GM15510 (cell line): ENCODE results near the gene SCLY.

Experiments used
- POLR2A ChIP-seq: IDR thresholded peaks from 3 replicates; pipeline ENCODE4 v1.6.1; 2011; ENCODE audit warnings: borderline replicate concordance; ENCODE audit not compliant: insufficient read length; ENCODE audit errors: extremely low read depth

Gene SCLY

GRCh38 chr2:238140721-238141540 lies 80.1 kb downstream of the SCLY start:
- no peak for TF ChIP-seq POLR2A

- TF ChIP-seq POLR2A: no peak
Measured at GRCh38 chr2:238141541-238142318, 80.9 kb downstream of the SCLY start.

- no peak for TF ChIP-seq POLR2A
Measured at GRCh38 chr2:238142382-238143205, 81.8 kb downstream of the SCLY start.

GRCh38 chr2:238143239-238143951 lies 82.6 kb downstream of the SCLY start:
- TF ChIP-seq POLR2A: no peak

GRCh38 chr2:238144262-238144661 lies 83.5 kb downstream of the SCLY start:
- TF ChIP-seq POLR2A: no peak

GRCh38 chr2:238145046-238145445 lies 84.2 kb downstream of the SCLY start:
- TF ChIP-seq POLR2A: no peak

GRCh38 chr2:238145851-238146250 lies 85.0 kb downstream of the SCLY start:
- TF ChIP-seq POLR2A: no peak

- no peak for TF ChIP-seq POLR2A
Measured at GRCh38 chr2:238146884-238147544, 86.2 kb downstream of the SCLY start.

GRCh38 chr2:238148981-238149380 lies 88.2 kb downstream of the SCLY start:
- no peak for TF ChIP-seq POLR2A
